ENCODE data around the gene MBD4.
"Not testable (repeated sequence)": the region's sequence is repeated elsewhere in the genome, so short reads cannot be mapped to it uniquely, and the experiment has no call there.

The MBD4 gene

DNA sequence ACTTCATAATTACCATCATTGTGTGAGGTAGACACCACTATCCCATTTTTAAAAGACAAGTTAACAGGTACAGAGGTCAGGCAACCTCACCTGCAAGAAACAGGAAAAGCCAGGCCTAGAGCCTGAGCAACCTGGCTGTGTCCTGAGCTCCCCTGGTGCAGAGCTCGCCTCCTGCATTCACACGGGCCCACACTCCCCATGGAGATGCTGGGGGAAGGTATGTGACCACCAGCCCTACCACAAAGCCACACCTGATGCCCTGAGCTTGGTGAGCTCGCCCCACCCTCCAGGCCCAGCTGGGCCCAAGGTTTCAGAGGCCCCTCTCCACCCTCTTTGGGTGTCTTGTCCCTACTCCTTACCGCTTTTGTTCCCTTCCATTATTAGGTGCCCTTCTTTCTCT is 10.1 kb downstream of the MBD4 start:
- no peak for DNase-seq (ENCODE audit: low spot score)

DNA sequence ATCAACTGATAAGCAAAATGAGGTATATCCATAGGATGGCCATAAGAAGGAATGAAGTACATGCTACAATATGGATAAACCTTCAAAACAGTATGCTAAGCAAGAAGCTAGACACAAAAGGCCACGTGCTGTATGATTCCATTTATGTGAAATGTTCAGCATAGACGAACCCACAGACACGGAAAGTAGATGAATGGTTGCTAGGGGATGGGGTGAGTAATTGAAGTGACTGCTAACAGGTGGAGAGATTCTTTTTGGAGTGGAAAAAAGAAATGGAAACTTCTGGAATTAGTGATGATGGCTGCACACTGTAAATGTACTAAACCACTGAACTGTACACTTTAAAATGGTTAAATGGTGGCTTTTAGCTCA is 10.7 kb downstream of the MBD4 start:
- DNase-seq (ENCODE audit: low spot score) = no peak

DNA sequence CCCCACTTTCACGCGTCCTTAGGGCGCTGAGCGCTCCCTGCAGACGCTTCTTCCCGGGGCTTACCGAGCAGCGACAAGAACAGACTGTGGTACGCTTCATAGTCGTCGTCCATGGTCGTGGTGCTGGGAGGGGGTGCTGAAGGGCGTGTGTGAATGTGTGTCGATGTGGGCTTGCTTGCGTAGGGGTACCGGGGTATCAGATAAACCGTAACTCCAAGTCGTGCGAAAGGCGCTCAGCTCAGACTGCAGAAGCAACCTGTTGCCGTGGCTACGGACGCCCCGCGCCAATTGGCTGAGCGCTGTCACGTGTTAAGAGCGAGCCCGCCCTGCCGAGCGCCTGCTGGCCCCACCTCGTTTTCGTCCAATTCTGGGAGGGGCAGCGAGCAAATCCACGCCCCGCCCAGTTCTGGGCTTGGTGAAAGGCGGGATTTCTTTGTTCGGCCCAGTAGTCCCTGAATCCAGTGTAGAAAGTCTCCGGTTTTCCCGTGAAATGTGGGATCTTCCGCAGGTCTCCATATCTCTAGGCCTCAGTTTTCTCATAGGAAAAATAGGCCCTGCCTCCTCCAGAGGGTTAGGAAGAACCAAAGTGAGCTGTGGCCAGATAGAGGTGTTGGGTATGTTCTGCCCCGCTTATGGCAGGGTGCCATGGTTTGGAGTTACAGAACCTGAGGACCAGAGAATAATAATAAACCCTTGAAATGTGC is 11.2 kb downstream of the MBD4 start, which contains the start of gene EFCAB12:
TSS of gene EFCAB12 (minus strand) at position 261 of the 704 bp plus-strand sequence. CDS start at position 113, 148 bp downstream.
- DNase-seq (ENCODE audit: low spot score) = peak; percentile 80

DNA sequence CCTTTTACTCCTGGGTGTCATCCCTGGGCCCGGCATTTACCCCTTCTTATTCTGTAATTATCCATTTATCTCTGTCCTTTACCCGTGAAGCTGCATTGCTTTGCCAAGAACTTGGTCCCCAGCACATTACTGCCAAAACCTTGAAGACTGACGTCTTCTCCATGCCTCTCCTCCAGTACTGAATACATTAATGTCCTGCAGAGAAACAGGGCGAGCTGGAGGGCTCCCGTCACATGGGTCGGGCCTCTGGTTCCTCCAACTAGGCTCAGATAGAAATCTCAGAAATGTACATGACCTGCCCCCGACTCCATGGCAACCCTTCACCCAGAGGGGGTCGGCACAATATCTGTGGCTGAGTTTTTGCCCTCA is 11.8 kb downstream of the MBD4 start:
- DNase-seq (ENCODE audit: low spot score) = no peak

DNA sequence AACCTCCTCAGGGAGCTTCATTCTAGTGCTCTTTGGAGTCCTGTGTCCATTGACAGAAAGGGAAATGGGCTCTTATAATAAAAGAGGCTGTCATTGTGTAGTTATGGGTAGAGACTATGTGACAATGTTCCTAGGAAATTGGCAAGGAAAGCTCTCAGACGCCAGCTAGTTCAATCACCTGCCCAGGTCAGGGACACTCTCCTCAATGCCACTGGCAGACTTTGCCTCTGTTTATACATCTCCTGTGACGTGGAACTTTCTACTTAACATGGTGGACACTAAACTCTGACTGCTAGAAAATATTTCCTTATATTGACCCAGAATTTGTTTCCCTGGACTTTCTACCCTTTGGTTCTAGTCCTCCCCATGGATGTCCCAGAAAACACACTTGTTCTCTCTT is 14.1 kb downstream of the MBD4 start:
- no peak for DNase-seq (ENCODE audit: low spot score)

DNA sequence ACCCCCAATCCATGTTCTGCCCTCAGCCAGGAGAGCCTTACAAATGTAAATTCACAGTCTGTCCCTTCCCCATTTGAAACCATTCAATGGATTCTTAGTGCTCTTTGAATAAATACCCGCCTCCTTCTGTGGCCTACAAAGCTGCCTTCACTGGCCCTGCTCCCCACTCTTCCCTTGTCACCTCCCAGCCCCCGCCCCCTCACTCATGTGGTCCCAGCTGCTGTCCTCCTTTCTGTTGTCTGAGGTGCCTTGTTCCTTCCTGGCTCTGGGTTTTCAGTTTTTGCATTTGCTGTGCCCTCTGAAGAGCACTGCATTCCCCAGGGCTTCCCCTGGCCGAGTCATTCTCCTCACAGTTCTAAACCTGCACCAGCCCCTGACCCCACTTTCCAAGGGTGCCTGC is 14.5 kb downstream of the MBD4 start:
- no peak for DNase-seq (ENCODE audit: low spot score)

DNA sequence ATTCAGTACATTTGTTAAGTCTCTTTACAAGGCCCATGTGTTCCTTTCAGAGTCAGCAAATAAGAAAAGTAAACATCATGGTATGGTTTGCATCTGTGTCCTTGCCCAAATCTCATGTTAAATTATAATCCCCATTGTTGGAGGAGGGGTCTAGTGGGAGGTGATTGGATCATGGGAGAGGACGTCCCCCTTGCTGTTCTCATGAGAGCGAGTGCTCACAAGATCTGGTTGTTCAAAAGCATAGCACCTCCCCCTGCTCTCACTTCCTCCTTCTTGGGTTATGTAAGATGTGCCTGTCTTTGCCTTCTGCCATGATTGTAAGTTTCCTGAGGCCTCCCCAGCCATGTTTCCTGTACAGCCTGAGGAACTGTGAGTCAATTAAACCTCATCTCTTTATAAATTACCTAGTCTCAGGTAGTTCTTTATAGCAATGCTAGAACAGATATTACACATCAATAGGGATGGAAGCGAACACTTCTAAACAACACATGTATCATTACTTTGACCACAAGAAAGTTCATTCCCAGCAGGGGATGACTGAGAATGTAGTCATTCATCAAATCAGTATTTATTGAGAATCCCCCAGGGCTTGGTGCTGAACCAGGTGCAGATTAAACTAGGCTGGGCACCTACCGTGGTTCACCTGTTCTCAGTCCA is 15.4 kb downstream of the MBD4 start:
- DNase-seq (ENCODE audit: low spot score) = no peak

DNA sequence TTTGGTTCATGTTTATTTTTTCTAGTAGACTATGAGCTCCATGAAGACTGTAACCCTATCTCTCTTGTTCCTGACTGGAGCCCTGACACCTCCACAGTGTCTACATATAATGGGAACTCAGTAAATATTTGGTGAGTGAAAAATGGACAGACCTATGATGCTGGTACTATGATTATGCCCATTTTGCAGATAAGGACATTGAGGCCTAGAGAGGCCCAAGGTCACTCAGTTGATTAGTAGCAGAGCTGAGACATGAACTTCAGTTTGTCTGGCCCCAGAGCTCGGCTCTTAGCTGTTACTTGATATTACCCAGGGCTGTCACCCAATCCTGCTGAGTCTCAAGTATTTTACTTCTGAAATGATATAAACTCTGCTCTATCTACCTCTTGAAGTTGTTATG is 16.9 kb downstream of the MBD4 start:
- no peak for DNase-seq (ENCODE audit: low spot score)

DNA sequence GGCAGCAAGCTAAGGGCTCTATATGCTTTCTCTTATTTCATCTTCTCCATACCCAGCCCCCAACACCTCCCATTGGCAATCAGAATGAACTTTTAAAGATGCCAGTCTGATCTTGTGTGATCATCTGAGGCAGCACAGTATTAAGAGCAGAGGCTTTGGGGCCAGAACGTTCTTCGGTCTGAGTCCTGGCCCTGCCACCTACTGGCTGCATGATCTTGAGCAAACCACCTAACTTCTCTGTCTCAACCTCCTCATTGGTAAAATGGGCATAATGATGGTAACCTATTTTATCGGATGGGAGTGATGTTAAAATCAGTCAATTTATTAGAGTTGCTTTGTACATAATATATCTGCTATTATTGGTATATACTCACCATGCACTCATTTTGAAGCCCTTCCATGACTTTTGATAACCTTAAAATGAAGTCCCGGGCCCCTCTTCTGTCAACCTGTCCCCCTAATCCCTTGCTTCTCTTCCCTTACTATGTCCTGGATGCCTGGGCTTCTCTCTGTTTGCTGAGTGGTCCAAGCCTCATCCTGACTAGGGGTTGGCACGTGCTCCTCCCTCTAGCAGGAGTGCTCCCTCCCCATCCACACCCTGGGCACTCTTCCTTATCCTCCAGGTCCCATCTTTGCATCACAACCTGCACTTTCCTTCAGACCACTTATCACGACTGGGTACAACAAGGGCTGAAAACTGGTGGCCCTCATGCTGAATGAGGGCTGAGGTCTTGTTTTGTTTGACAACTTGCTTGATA is 17.6 kb downstream of the MBD4 start:
- no peak for DNase-seq (ENCODE audit: low spot score)

DNA sequence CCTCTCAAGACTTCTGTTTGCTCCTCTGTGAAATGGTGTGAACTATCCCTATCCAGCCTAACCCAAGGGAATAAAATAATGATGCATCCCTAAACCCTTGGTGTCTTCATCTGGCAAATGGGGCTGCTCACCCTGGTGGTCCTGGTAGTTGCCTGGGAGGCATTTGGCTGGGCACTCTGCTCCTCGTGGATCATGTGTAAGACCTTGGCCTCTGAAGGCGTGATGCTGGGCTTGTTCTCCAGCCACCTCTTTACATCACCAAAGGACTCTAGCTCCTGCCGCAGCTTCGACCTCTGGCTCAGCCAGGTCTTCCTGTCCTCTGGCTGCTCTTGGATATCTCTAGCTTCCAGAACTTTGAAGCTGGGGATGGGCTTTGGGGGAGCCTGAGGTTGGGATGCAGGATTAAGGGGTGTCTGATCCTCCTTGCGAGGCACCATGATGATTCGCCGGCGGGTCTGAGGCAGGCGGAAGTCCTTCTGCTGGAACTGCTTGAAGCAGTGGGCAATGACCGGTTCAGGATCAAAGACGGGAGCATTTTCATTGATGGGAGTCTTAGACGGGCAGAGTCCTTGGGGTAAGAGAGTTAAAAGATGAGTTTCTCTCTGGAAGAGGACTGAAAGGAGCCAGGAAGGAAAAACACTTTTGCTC is 18.4 kb downstream of the MBD4 start:
- no peak for DNase-seq (ENCODE audit: low spot score)

DNA sequence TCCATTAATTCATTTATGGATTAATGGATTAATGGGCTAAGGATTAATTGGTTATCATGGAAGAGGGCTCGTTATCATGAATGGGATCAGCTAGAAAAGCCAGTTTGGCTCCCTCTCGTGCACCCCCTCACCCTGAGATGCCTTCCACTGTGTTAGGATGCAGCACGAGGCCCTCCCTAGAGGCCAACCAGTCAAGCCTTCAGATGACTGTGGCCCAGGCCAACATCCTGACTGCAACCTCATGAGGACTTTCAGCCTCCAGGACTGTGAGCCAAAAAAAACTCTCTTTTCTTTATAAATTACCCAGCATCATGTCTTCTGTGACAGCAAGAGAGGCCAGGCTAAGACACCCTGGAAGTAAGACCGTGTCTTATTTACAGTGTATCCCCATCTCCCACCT is 20.3 kb downstream of the MBD4 start:
- DNase-seq (ENCODE audit: low spot score) = no peak

DNA sequence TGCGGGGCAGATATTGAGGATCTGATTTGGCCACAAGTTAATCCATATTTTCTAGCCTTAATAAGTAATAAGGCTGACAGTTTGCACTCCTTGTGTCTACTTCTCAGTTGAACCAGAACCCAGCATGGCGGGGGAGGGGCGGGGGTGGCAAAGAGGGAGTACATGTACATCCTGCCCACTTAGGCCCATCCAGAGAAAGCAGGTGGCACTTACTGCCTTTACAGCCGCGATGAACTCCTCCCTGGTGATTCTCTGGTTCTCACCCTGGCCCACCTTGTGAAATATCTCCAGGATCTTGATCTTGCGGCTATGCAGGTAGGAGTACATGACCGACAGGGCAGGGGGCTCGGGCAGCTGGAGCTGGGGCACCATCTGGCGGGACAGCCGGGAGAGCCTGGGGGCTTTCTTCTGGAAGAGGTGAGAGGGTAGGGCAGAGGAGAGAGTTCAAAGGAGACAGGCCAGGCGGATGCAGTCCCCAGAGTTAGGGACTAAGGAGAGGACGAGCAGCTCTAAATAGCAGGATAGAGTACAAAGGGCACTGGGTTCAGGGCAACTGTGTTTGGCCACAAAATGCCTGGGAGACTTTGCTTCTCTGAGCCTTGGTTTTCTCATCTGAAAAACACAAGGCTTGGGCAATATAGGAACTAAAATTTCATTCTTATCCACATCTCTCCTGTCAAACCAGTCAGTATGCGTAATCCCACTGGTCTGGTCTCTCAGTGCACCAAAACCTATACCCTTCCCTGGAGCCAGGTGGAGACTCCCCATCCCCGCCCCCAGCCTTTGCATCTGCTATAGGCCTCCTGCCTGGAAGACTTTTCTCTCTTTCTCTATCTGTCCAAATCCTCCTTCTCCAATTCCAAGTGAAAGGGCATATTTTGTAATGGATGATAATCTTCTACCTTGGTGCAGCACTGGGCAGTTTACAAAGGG is 21.4 kb downstream of the MBD4 start:
- DNase-seq (ENCODE audit: low spot score) = no peak

DNA sequence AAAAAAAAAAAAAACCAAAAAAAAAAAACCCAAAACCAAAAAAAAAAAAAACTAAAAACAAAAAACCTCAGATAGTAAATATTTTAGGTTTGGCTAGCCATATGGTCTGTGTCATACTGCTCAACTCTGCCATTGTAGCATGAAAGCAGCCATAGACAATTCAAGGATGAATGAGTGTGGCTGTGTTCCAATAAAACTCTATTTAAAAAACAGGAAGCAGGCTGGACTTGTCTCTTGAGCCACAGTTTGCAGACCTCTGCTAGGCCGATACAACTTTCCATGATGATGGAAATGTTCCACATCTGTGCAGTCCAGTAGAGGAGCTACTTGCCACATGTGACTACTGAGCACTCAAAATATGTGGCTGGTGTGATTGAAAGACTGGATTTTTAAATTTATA is 22.4 kb downstream of the MBD4 start:
- no peak for DNase-seq (ENCODE audit: low spot score)

DNA sequence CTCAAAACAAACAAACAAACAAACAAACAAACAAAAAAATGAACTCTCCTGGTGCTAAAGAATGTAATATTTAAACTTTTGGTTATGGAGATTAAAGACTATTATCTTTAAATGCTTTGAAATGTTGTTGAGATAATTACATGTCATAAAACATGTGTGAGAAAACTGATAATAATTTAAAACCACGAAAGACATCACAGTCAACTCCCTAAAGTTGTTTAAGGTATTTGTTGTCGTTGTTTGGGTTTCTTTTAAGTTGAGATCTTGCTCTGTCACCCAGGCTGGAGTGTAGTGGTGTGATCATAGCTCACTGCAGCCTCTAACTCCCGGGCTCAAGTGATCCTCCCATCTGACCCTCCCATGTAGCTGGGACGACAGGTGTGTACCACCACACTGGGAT is 23.3 kb downstream of the MBD4 start:
- no peak for DNase-seq (ENCODE audit: low spot score)

DNA sequence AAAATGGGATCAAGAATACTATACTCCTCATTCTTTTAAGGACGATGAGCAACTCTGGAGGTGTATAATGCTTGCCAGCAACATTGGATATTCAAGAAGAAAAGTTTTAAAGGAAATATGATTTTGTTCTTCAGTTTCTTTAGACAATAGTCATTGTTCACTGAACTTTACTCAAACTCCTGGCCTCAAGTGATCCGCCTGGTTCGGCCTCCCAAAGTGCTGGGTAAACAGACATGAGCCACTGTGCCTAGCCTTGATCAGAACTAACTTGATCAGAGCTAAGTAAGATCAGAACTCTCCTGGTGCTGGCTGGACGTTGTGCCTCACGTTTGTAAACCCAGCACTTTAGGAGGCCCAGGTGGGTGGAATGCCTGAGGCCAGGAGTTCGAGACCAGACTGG is 23.9 kb downstream of the MBD4 start:
- no peak for DNase-seq (ENCODE audit: low spot score)

DNA sequence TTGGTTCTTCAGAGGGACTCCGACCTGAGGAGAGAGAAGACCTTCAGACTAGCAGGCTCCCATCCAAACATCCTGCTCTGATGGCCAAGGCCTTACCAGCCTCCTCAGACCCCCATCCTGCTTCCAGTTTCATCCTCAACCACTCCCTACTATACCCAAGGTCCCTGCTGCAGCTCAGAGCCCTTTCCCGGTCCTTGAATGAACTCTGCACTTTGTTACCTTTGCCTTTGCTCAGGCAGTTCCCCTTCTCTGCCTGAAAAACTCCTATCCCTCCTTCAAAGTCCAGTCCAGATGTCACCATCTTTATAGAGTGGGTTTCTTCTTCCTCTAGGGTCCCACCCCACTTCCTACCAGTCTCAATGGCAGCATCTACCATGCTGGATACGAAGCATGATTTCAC is 24.4 kb downstream of the MBD4 start:
- no peak for DNase-seq (ENCODE audit: low spot score)

DNA sequence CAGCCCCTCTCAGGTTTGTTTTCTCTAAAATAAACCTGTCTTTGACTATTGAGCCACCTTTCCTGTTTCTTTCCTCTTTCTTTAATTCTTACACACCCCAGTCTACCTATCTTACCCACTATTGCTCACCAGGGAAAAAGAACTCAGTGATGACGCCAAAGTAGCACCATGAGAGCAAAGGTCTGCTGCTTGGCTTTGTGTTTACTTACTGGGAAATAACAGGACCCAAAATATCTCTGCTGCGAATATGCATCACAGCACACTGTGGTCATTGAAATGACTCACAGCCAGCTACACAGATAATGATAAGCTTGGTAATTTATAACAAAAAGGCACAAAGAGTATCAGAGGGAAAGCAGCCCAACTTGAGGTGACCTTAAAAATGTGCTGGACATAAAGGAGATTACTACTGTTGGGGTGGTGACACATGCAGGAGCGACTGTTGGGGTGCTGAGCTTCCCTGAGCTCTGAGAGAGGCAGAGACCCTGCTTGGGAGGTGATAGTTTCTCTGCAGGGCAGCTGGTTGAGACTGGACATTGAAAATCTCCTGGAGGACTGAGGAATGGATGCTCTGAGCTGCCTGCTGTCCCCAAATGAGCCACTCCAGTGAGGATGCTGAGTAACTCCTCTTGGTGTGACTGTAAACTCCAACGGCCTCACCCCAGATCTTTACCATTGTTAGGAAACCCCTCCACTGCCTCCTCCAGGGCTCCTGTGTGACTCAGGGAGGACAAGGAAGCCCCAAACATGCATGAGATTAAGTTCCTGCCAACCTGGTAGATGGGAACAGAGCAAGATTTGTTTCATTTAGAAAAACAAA is 25.9 kb downstream of the MBD4 start:
- peak; percentile 46 for DNase-seq (ENCODE audit: low spot score)

DNA sequence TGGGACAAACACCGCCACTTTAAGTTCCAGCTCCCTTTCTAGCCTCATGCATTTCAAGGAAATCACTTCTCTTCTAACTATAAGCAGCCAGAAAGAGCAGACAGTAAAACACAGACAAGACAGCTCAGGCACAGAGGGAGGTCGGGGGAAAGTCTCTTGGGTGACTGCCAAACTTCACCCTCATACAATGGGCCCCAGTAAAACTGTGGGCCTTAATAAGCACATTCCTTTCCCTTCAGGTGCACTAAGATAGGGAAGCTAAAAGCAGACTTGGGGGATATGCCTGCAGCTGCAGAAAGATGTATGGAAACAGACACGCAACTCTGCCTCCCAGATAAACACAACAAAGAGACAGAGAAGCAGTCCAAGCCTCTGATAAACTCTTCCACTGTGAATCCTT is 26.5 kb downstream of the MBD4 start:
- not testable (repeated sequence) for DNase-seq (ENCODE audit: low spot score)

DNA sequence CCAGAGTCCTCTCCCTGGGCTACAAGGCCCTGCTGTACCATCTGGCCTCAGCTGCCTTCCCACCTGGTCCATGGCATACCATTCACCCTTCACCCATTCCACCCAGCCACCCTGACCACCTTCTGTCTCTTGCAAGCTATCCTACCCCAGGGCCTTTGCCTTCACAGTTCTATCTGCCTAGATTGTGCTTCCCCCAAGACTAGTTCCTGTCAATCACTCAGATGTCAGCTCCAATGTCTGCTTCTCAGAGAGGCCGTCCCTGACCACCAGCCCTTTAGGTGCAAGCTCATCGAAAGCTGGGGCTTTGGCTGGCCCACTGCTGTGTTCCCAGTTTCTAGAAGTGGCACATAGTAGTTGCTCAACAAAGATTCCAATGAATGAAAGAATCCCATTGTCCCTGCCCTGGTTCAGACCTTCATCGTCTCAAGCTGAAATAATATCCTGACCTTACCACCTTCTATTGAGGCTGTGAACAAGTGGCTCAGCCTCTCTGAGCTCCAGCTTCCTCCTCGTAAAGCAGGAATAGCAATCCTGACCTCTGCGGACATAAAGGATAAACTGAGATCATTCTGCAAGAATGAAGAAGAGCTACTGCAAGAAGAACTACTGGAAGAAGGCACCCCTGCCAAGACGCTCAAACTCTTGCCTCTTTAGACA is 27.1 kb downstream of the MBD4 start:
- no peak for DNase-seq (ENCODE audit: low spot score)

DNA sequence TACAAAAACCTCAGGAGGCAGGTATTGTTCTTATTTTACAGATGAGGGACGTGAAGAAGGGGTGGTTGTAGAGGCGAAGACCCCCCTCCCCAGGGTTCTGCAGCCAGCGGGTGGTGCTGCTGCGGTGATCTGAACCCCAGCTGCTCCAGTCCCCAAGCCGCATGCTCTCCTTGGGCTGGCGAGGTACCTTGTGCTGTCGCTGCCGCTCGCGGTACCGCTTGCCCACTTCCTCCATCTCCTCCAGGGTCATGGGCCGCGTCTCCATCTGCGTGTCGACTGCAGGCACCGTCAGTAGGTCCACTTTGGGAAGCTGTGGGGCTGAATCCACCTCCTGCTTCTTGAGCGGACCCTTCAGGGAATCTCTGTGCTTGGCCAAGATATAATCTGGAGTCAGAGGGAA is 28.8 kb downstream of the MBD4 start:
- no peak for DNase-seq (ENCODE audit: low spot score)

Data from SW480 (cell line).